CD14-positive monocyte (primary cell): ENCODE measurements around the gene PCP2. TPM values are rescaled to one million over a fixed set of nuclear protein-coding genes. Genes with fewer than 3 reads are reported as not detected.

Source experiments
- DNase-seq, 3 donors: peaks; one replicate each; pipeline ENCODE4 v3.0.0-alpha.2; 2011 to 2022
- H2AFZ ChIP-seq: 2 replicates; pipeline ENCODE4 v1.6.0; 2012; ENCODE audit warnings: mild to moderate bottlenecking, low read depth, low read length, inconsistent platforms; ENCODE audit not compliant: insufficient read depth, poor library complexity, severe bottlenecking
- H3K27ac ChIP-seq, 2 donors: 1 replicate in 1 of 2; 2 replicates in 1 of 2; pipeline ENCODE4 v1.5.1; 2012 to 2013; ENCODE audit warnings: low read length in 2 of 2, control low read depth in 1 of 2, inconsistent platforms in 1 of 2, low read depth in 1 of 2, mild to moderate bottlenecking in 1 of 2
- H3K27me3 ChIP-seq, 2 donors: one replicate each; pipeline versions ENCODE4 v1.6.0 to v1.6.1; 2011 to 2013; ENCODE audit warnings: low read length in 2 of 2; ENCODE audit not compliant: control insufficient read depth in 2 of 2, insufficient read depth in 2 of 2
- H3K36me3 ChIP-seq, 2 donors: replicated peaks in 1 of 2; 1 replicate in 1 of 2; 2 replicates in 1 of 2; pipeline versions ENCODE4 v1.5.1 to v1.6.1; 2012 to 2013; ENCODE audit warnings: low read length in 2 of 2, control low read depth in 1 of 2, inconsistent platforms in 1 of 2, mild to moderate bottlenecking in 1 of 2; ENCODE audit not compliant: insufficient read depth in 2 of 2, control insufficient read depth in 1 of 2
- H3K4me1 ChIP-seq, 2 donors: 1 replicate in 1 of 2; 2 replicates in 1 of 2; pipeline versions ENCODE4 v1.5.1 to v1.6.1; 2012 to 2013; ENCODE audit warnings: low read length in 2 of 2, control low read depth in 1 of 2, inconsistent platforms in 1 of 2, mild to moderate bottlenecking in 1 of 2, moderate library complexity in 1 of 2; ENCODE audit not compliant: insufficient read depth in 2 of 2, control insufficient read depth in 1 of 2
- H3K4me2 ChIP-seq: replicated peaks from 2 replicates; pipeline ENCODE3; 2012; ENCODE audit warnings: low read length, moderate library complexity, mild to moderate bottlenecking; ENCODE audit not compliant: poor library complexity, severe bottlenecking; ENCODE audit errors: extremely low read depth
- H3K4me3 ChIP-seq, 3 experiments: fragments of 200-600 bp in 1 of 3; sonication (generic) in 1 of 3; replicated peaks in 1 of 3; 1 replicate in 2 of 3; 2 replicates in 1 of 3; pipeline ENCODE4 v1.5.1; 2011 to 2013; ENCODE audit warnings: low read length in 3 of 3, mild to moderate bottlenecking in 3 of 3, control low read depth in 2 of 3, low read depth in 2 of 3, inconsistent platforms in 1 of 3, moderate library complexity in 1 of 3
- H3K79me2 ChIP-seq: 2 replicates; pipeline ENCODE4 v1.6.0; 2012; ENCODE audit warnings: mild to moderate bottlenecking, control low read depth, inconsistent platforms, low read length, moderate library complexity; ENCODE audit not compliant: insufficient read depth
- H3K9ac ChIP-seq: 2 replicates; pipeline ENCODE4 v1.6.0; 2017; ENCODE audit warnings: low read length, mild to moderate bottlenecking; ENCODE audit not compliant: insufficient read depth, poor library complexity, severe bottlenecking
- H3K9me3 ChIP-seq, 2 donors: replicated peaks in 1 of 2; 1 replicate in 1 of 2; 2 replicates in 1 of 2; pipeline versions ENCODE4 v1.5.1 to v1.6.1; 2012 to 2013; ENCODE audit warnings: low read length in 2 of 2, control low read depth in 1 of 2; ENCODE audit not compliant: control insufficient read depth in 1 of 2, insufficient read depth in 1 of 2
- H4K20me1 ChIP-seq: 2 replicates; pipeline ENCODE4 v1.6.0; 2012; ENCODE audit warnings: mild to moderate bottlenecking, low read length, control low read depth, moderate library complexity; ENCODE audit not compliant: insufficient read depth
- H3K27ac Mint-ChIP-seq, 7 donors: one replicate each; pipeline ENCODE4 v1.8.0; 2020; ENCODE audit warnings: mild to moderate bottlenecking in 7 of 7, mixed read lengths in 7 of 7, moderate library complexity in 6 of 7, inconsistent platforms in 2 of 7
- H3K27me3 Mint-ChIP-seq, 3 donors: one replicate each; pipeline ENCODE4 v1.8.0; 2021 to 2022; ENCODE audit warnings: low read depth in 3 of 3, mild to moderate bottlenecking in 3 of 3, mixed read lengths in 3 of 3, moderate library complexity in 3 of 3, inconsistent platforms in 1 of 3
- H3K36me3 Mint-ChIP-seq, 2 donors: one replicate each; pipeline ENCODE4 v1.8.0; 2020; ENCODE audit warnings: mixed read lengths in 2 of 2, inconsistent platforms in 1 of 2, mild to moderate bottlenecking in 1 of 2
- H3K4me1 Mint-ChIP-seq: one replicate; pipeline ENCODE4 v1.8.0; 2020; ENCODE audit warnings: mild to moderate bottlenecking, mixed read lengths
- H3K4me3 Mint-ChIP-seq, 2 donors: one replicate each; pipeline ENCODE4 v1.8.0; 2020; ENCODE audit warnings: mild to moderate bottlenecking in 2 of 2, mixed read lengths in 2 of 2, moderate library complexity in 1 of 2
- H3K9me3 Mint-ChIP-seq, 7 donors: one replicate each; pipeline ENCODE4 v1.8.0; 2020 to 2022; ENCODE audit warnings: mixed read lengths in 7 of 7, mild to moderate bottlenecking in 6 of 7, moderate library complexity in 6 of 7, inconsistent platforms in 2 of 7
- CTCF ChIP-seq: fragments of 200-600 bp; IDR thresholded peaks from one replicate; pipeline ENCODE4 v1.8.0; 2022; ENCODE audit warnings: antibody characterized with exemption, mild to moderate bottlenecking
- WGBS: methylation state at CpG from one replicate; pipeline ENCODE4 v1.1.5; 2013; ENCODE audit warnings: missing lambda C conversion rate; ENCODE audit not compliant: insufficient coverage; 5-methylcytosine and 5-hydroxymethylcytosine counted together
- intact Hi-C, 2 donors: fragments of 100-400 bp; cut with micrococcal nuclease; formaldehyde crosslinking; loops; one replicate each; pipeline versions ENCODE4 v1.15.0 to v1.15.1; 2023
- polyA plus RNA-seq, 3 donors: library from polyadenylated mRNA; depleted of rRNA in 1 of 3; unstranded in 2 of 3; stranded (reverse) in 1 of 3; fragments of 300-500 nt in 2 of 3; fragments of >200 nt in 1 of 3; fragmentation: Illumina TruSeq in 2 of 3; gene quantifications; 1 replicate in 2 of 3; 2 replicates in 1 of 3; pipeline ENCODE4 v1.2.3, GENCODE V29; 2012 to 2021

PCP2 gene
- polyA plus RNA-seq, 3 donors = 1.8 TPM; not detected in 2

GRCh38 chr19:7643031-7643415, 9.5 kb upstream of the PCP2 start:
- peak overlapping the region in 5 of 7 donors; percentile 40 to 90 (median 58) for H3K27ac Mint-ChIP-seq
- peaks cover 0 to 2% (median 0%) of the 10 kb centered on the region in 7 donors for H3K9me3 Mint-ChIP-seq
- H3K79me2 ChIP-seq = peaks cover 85% of the 10 kb centered on the region
- peaks cover 72% of the 10 kb centered on the region for H4K20me1 ChIP-seq
- 100% methylated on average over 4 of the region's 8 CpGs for WGBS
- intact Hi-C loops = no loop called here
- H3K36me3 Mint-ChIP-seq = peaks cover 53 to 85% of the 10 kb centered on the region in 2 donors
- peaks cover 66 to 81% of the 10 kb centered on the region in 2 donors for H3K4me1 ChIP-seq
- no peak overlapping the region for H3K4me3 ChIP-seq
- peaks cover 0 to 1% (median 0%) of the 10 kb centered on the region in 3 donors for H3K27me3 Mint-ChIP-seq
- no peak for DNase-seq
- peaks cover 59 to 81% of the 10 kb centered on the region in 2 donors for H3K36me3 ChIP-seq
- no peaks in the 10 kb centered on the region for H3K9me3 ChIP-seq
- no peak overlapping the region for H2AFZ ChIP-seq
- H3K4me1 Mint-ChIP-seq = peaks cover 62% of the 10 kb centered on the region
- H3K27me3 ChIP-seq = no peaks in the 10 kb centered on the region
- H3K4me2 ChIP-seq = no peak overlapping the region
- H3K9ac ChIP-seq = no peak overlapping the region
- no peak overlapping the region for H3K4me3 Mint-ChIP-seq
- peak overlapping the region; percentile 73 to 87 for H3K27ac ChIP-seq
- TF ChIP-seq CTCF = no peak

- H3K9ac ChIP-seq = no peak overlapping the region
- Mint-ChIP-seq H3K4me3 (no peak overlapping the region), H3K9me3 (peaks cover 0 to 2% (median 0%) of the 10 kb centered on the region in 7 donors), H3K4me1 (peaks cover 67% of the 10 kb centered on the region), H3K36me3 (peaks cover 49 to 82% of the 10 kb centered on the region in 2 donors), H3K27me3 (peaks cover 0 to 1% (median 0%) of the 10 kb centered on the region in 3 donors), H3K27ac (peak overlapping the region in 5 of 7 donors; percentile 35 to 81 (median 58))
- H3K4me3 ChIP-seq = no peak overlapping the region
- TF ChIP-seq CTCF = no peak
- no peak overlapping the region for H2AFZ ChIP-seq
- peaks cover 90% of the 10 kb centered on the region for H3K79me2 ChIP-seq
- H3K27me3 ChIP-seq = no peaks in the 10 kb centered on the region
- no peak overlapping the region for H3K4me2 ChIP-seq
- H3K9me3 ChIP-seq = no peaks in the 10 kb centered on the region
- WGBS = 98% methylated on average over 24 of the region's 27 CpGs
- DNase-seq = no peak
- intact Hi-C loops = no loop called here
- H3K36me3 ChIP-seq = peaks cover 55 to 75% of the 10 kb centered on the region in 2 donors
- H3K4me1 ChIP-seq = peaks cover 70 to 85% of the 10 kb centered on the region in 2 donors
- peak overlapping the region in 1 of 2 donors; percentile 87 for H3K27ac ChIP-seq
- H4K20me1 ChIP-seq = peaks cover 76% of the 10 kb centered on the region
Observed at GRCh38 chr19:7642295-7643030, 8.9 kb upstream of the PCP2 start.
